ENCODE results near the gene TRIM15.

GRCh38 chr6:30129265-30130178 is 33.8 kb upstream of the TRIM15 start:
- TF ChIP-seq POLR2A (IDR thresholded peaks at IDR 0.05; ENCODE audit: low read length), result no peak
- no peak for TF ChIP-seq GATA1 (IDR thresholded peaks at IDR 0.05; ENCODE audit: low read depth, low read length)

Measured in erythroblast (primary cell).